Activated naive CD8-positive, alpha-beta T cell treated with anti-CD3 and anti-CD28 coated beads for 36 hours (primary cell): ENCODE results near the gene AK9. TPM values are rescaled to one million over a fixed set of nuclear protein-coding genes. Genes with fewer than 3 reads are reported as not detected.

Experiments
- DNase-seq: peaks from one replicate; pipeline ENCODE4 v3.0.0; 2021
- H3K27ac Mint-ChIP-seq: one replicate; pipeline ENCODE4 v1.8.0; 2022; ENCODE audit warnings: mild to moderate bottlenecking, moderate library complexity, mixed read lengths
- H3K27me3 Mint-ChIP-seq: one replicate; pipeline ENCODE4 v1.8.0; 2022; ENCODE audit warnings: mild to moderate bottlenecking, mixed read lengths
- H3K36me3 Mint-ChIP-seq: one replicate; pipeline ENCODE4 v1.8.0; 2021; ENCODE audit warnings: mild to moderate bottlenecking, mixed read lengths
- H3K4me1 Mint-ChIP-seq: one replicate; pipeline ENCODE4 v1.8.0; 2021; ENCODE audit warnings: mixed read lengths
- H3K4me3 Mint-ChIP-seq: one replicate; pipeline ENCODE4 v1.8.0; 2022; ENCODE audit warnings: mild to moderate bottlenecking, moderate library complexity, mixed read lengths
- H3K9me3 Mint-ChIP-seq: one replicate; pipeline ENCODE4 v1.8.0; 2022; ENCODE audit warnings: mixed read lengths
- total RNA-seq, 2 experiments: library from RNA; stranded (reverse); gene quantifications; one replicate each; pipeline ENCODE4 v1.2.3, GENCODE V29; 2021

AK9 gene
- total RNA-seq, 2 experiments from 2014 or later, result 3.1 to 3.9 TPM

GRCh38 chr6:109672839-109673238, 18.2 kb downstream of the AK9 start:
- Mint-ChIP-seq H3K27me3 (no peaks in the 10 kb centered on the region), H3K9me3 (peaks cover 3% of the 10 kb centered on the region), H3K36me3 (peaks cover 19% of the 10 kb centered on the region), H3K4me1 (no peaks in the 10 kb centered on the region), H3K4me3 (no peak overlapping the region), H3K27ac (no peak overlapping the region)
- no peak for DNase-seq

GRCh38 chr6:109672175-109672574, 18.8 kb downstream of the AK9 start:
- H3K36me3 Mint-ChIP-seq, result peaks cover 19% of the 10 kb centered on the region
- H3K4me1 Mint-ChIP-seq, result no peaks in the 10 kb centered on the region
- H3K27ac Mint-ChIP-seq, result no peak overlapping the region
- DNase-seq, result no peak
- H3K4me3 Mint-ChIP-seq, result no peak overlapping the region
- no peaks in the 10 kb centered on the region for H3K27me3 Mint-ChIP-seq
- peaks cover 3% of the 10 kb centered on the region for H3K9me3 Mint-ChIP-seq

DNA sequence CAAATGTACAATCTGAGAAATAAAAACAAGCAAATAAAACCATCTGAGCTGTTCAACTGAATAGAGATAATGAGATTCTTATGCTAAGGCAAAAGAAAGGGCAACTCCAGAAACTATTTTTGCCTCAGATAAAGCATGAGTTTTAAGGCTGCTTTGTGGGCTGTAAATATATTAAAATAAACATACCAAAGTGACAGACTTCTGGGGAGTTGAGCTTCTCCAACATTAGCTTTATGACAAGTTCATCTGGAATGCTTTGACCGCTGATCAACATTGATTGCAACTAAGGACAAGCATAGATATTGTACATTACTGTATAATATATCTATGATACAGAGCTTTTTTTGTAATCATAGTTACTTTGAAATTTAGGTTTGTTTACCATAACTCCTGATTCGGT, 19.3 kb downstream of the AK9 start:
- H3K27ac Mint-ChIP-seq, result no peak overlapping the region
- peaks cover 2% of the 10 kb centered on the region for H3K9me3 Mint-ChIP-seq
- H3K4me3 Mint-ChIP-seq, result no peak overlapping the region
- no peaks in the 10 kb centered on the region for H3K27me3 Mint-ChIP-seq
- DNase-seq, result no peak
- no peaks in the 10 kb centered on the region for H3K4me1 Mint-ChIP-seq
- peaks cover 18% of the 10 kb centered on the region for H3K36me3 Mint-ChIP-seq

GRCh38 chr6:109669811-109670210, 21.2 kb downstream of the AK9 start:
- peaks cover 15% of the 10 kb centered on the region for H3K36me3 Mint-ChIP-seq
- no peak for DNase-seq
- no peaks in the 10 kb centered on the region for H3K9me3 Mint-ChIP-seq
- no peak overlapping the region for H3K4me3 Mint-ChIP-seq
- no peak overlapping the region for H3K27ac Mint-ChIP-seq
- no peaks in the 10 kb centered on the region for H3K27me3 Mint-ChIP-seq
- no peaks in the 10 kb centered on the region for H3K4me1 Mint-ChIP-seq

- Mint-ChIP-seq H3K27me3 (no peaks in the 10 kb centered on the region), H3K4me3 (no peak overlapping the region), H3K4me1 (peaks cover 7% of the 10 kb centered on the region), H3K9me3 (no peaks in the 10 kb centered on the region), H3K27ac (no peak overlapping the region), H3K36me3 (peaks cover 3% of the 10 kb centered on the region)
- DNase-seq, result no peak
Measured at GRCh38 chr6:109662192-109662591, 28.8 kb downstream of the AK9 start.

DNA sequence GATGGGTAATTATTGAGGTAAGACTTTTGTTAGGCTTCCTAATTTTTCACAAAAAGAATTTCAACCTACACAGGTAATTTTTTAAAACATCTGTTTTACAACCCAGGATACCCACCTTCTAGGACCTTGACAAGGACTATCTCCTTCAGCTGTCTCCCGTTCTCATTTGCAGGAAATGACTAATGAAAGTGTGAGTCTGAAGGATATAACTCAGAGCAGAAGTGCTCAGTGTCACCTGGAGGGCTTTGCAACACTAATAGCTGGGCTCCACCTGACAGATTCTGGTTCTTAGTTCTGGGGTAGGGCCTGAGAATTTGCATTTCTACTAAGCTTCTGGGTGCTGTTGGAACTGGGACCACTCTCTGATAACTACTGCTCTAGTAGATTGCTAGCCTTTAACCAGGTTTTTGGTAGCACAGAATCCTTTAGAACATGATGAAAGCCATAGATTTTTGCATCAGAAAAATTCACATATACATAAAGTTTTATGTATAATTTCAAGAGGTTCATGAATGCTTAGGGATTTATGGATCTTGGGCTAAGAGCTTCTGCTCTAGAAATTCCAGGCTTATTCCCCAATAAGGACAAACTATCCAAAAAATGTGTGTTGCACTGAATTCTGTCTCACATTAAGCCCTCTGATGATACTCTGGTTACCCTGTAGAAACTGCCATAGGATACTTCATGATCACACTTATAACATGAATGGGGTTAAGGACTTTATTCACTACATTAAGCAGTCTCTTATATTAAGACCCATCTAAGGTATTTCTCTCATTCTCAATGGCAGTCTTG, 30.3 kb downstream of the AK9 start:
- H3K4me1 Mint-ChIP-seq, result peaks cover 7% of the 10 kb centered on the region
- H3K27me3 Mint-ChIP-seq, result no peaks in the 10 kb centered on the region
- peaks cover 3% of the 10 kb centered on the region for H3K36me3 Mint-ChIP-seq
- no peak for DNase-seq
- no peak overlapping the region for H3K27ac Mint-ChIP-seq
- H3K9me3 Mint-ChIP-seq, result no peaks in the 10 kb centered on the region
- no peak overlapping the region for H3K4me3 Mint-ChIP-seq

GRCh38 chr6:109655761-109656262, 35.2 kb downstream of the AK9 start:
- H3K4me1 Mint-ChIP-seq, result peaks cover 5% of the 10 kb centered on the region
- H3K27ac Mint-ChIP-seq, result no peak overlapping the region
- DNase-seq, result no peak
- H3K4me3 Mint-ChIP-seq, result no peak overlapping the region
- H3K9me3 Mint-ChIP-seq, result no peaks in the 10 kb centered on the region
- H3K36me3 Mint-ChIP-seq, result peaks cover 13% of the 10 kb centered on the region
- H3K27me3 Mint-ChIP-seq, result no peaks in the 10 kb centered on the region

GRCh38 chr6:109653264-109653663, 37.7 kb downstream of the AK9 start:
- no peak for DNase-seq
- H3K4me3 Mint-ChIP-seq, result no peak overlapping the region
- H3K36me3 Mint-ChIP-seq, result peaks cover 23% of the 10 kb centered on the region
- H3K4me1 Mint-ChIP-seq, result no peaks in the 10 kb centered on the region
- H3K9me3 Mint-ChIP-seq, result peaks cover under 1% of the 10 kb centered on the region
- H3K27ac Mint-ChIP-seq, result no peak overlapping the region
- no peaks in the 10 kb centered on the region for H3K27me3 Mint-ChIP-seq

- DNase-seq, result no peak
- no peak overlapping the region for H3K27ac Mint-ChIP-seq
- peaks cover 51% of the 10 kb centered on the region for H3K36me3 Mint-ChIP-seq
- peaks cover 12% of the 10 kb centered on the region for H3K9me3 Mint-ChIP-seq
- H3K27me3 Mint-ChIP-seq, result no peaks in the 10 kb centered on the region
- peaks cover 2% of the 10 kb centered on the region for H3K4me1 Mint-ChIP-seq
- no peak overlapping the region for H3K4me3 Mint-ChIP-seq
Measured at GRCh38 chr6:109644131-109644530, 46.9 kb downstream of the AK9 start.

DNA sequence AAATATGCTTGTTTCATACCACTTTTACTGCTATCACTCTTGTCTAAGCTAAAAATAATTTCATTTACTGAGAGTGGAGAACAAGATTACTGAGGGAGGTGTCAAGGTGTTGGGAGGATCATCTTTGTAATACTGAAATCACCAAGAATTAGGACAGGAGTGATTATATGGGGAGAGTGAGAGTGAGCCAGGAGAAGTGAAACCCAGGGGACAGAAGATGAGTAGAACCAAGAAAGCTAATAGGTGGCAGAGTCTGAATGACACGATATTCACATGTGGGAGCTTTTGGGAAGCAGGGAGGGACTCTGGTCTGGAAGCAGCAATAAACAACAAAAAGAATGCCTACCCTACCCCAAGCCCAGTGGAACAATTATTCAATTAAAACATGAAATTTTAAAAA, 58.6 kb downstream of the AK9 start:
- Mint-ChIP-seq H3K27me3 (no peaks in the 10 kb centered on the region), H3K27ac (peak overlapping the region; percentile 18), H3K4me3 (no peak overlapping the region), H3K4me1 (peaks cover 29% of the 10 kb centered on the region), H3K36me3 (peaks cover 33% of the 10 kb centered on the region), H3K9me3 (peaks cover 2% of the 10 kb centered on the region)
- DNase-seq, result no peak

DNA sequence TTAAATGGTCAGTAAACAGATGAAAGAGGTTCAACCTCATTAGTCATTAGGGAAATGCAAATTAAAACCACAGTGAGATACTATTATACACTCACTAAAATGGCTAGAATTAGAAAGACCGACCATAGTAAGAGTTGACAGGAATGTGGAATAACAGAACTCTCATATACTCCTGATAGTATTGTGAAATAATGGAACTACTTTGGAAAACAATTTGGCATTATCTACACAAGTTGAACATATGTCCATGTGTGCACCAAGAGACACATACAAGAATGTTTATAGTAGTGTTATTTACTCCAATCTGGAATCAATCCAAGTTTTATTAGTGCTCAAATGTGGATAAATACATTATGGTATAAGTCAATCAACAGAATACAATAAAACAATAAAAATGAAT, 59.6 kb downstream of the AK9 start:
- Mint-ChIP-seq H3K36me3 (peaks cover 34% of the 10 kb centered on the region), H3K4me3 (no peak overlapping the region), H3K4me1 (peaks cover 29% of the 10 kb centered on the region), H3K27me3 (no peaks in the 10 kb centered on the region), H3K9me3 (peaks cover 2% of the 10 kb centered on the region), H3K27ac (no peak overlapping the region)
- no peak for DNase-seq

DNA sequence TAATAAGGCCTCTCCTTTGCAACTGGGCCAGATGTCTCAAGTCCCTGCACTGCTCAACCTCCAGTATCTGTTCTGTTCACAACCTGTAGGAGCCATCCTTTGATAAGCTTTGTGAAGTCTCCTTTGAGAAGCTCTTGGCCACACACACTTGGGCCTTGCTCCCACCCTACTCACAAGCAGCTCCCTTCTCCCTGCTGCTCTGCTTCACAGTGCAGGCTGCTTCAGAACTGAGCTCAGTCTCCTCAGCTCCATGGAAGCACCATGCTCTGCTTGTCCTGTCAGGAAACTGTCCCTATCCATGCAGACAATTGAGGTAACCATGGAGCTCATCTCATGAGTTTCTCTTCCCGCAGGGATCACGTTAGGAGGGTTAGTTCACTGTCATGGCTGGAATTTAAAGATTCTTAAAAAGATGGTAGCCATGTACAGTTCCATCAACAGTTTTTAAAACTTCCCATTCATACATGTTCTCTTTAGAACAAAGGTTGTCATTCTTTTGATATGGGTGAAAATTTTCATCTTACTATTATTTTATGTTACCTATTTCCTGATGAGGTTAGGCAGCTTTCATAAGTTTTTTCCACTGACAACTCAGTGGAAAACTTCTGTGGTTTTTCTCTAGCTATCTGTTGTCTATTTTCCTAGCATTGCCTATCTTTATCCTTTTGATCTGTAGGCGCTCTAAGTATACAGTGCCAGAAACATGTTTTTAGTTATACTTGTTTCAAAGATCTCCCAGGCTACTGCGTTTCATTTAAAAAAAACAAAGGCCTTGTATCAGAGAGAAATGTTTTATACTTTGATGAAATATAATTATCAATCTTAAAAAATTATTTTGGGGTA, 62.6 kb downstream of the AK9 start:
- peak overlapping the region; percentile 89 for H3K27ac Mint-ChIP-seq
- peaks cover 42% of the 10 kb centered on the region for H3K36me3 Mint-ChIP-seq
- peaks cover 17% of the 10 kb centered on the region for H3K9me3 Mint-ChIP-seq
- H3K4me1 Mint-ChIP-seq, result peaks cover 30% of the 10 kb centered on the region
- no peaks in the 10 kb centered on the region for H3K27me3 Mint-ChIP-seq
- DNase-seq, result no peak
- peak overlapping the region; percentile 22 for H3K4me3 Mint-ChIP-seq

DNA sequence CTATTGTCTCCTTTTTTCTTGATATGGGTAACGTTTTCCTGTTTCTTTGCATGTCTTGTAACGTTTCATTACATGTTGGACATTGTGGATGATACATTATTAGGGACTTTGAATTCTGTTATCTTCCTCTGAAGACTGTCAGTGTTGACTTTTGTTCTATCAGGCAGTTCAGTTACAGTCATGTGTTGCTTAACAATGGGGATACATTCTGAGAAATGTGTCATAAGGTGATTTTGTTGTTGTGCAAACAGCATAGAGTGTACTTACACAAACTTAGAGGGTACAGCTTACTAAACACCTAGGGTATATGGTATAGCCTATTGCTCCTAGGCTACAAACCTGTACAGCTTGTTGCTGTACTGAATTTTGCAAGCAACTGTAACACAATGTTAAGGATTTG, 64.7 kb downstream of the AK9 start:
- no peak for DNase-seq
- no peaks in the 10 kb centered on the region for H3K27me3 Mint-ChIP-seq
- no peak overlapping the region for H3K27ac Mint-ChIP-seq
- no peak overlapping the region for H3K4me3 Mint-ChIP-seq
- peaks cover 19% of the 10 kb centered on the region for H3K4me1 Mint-ChIP-seq
- peaks cover 30% of the 10 kb centered on the region for H3K36me3 Mint-ChIP-seq
- H3K9me3 Mint-ChIP-seq, result peaks cover 17% of the 10 kb centered on the region

DNA sequence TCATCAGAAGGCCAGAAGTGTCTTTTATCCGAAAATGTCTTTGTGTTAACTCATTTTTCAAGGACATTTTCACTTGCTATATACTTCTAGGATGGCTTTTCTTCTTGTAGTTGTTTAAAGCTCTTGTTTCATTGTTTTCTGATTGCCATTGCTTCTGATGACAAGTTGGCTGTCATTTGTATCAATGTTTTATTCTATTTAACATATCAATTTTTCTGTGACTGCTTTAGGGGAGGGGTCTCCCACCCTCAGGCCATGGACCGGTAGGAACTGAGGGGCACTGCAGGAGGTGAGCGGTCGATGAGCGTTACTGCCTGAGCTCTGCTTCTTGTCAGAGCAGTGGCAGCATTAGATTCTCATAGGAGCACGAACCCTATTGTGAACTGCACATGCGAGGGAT, 65.8 kb downstream of the AK9 start:
- no peak overlapping the region for H3K4me3 Mint-ChIP-seq

GRCh38 chr6:109623288-109623687, 67.7 kb downstream of the AK9 start:
- Mint-ChIP-seq H3K36me3 (peaks cover 17% of the 10 kb centered on the region), H3K4me1 (peaks cover 12% of the 10 kb centered on the region), H3K27ac (no peak overlapping the region), H3K4me3 (no peak overlapping the region), H3K9me3 (peaks cover 15% of the 10 kb centered on the region), H3K27me3 (no peaks in the 10 kb centered on the region)
- no peak for DNase-seq

More for the DNA sequence above, 65.8 kb downstream of the AK9 start:
- H3K27ac Mint-ChIP-seq, result no peak overlapping the region
- peaks cover 21% of the 10 kb centered on the region for H3K36me3 Mint-ChIP-seq
- H3K4me1 Mint-ChIP-seq, result peaks cover 17% of the 10 kb centered on the region
- H3K9me3 Mint-ChIP-seq, result peaks cover 15% of the 10 kb centered on the region
- DNase-seq, result no peak
- H3K27me3 Mint-ChIP-seq, result no peaks in the 10 kb centered on the region
